IPS-NIHi11 (cell line): ENCODE data around the gene PEPD.
A peak's percentile ranks its signal among the peaks of the same experiment; 100 is the strongest.

Source experiments
- DNase-seq: peaks from one replicate; pipeline ENCODE4 v3.0.0; 2012; ENCODE audit warnings: mixed read lengths, low spot score

Gene PEPD

DNA sequence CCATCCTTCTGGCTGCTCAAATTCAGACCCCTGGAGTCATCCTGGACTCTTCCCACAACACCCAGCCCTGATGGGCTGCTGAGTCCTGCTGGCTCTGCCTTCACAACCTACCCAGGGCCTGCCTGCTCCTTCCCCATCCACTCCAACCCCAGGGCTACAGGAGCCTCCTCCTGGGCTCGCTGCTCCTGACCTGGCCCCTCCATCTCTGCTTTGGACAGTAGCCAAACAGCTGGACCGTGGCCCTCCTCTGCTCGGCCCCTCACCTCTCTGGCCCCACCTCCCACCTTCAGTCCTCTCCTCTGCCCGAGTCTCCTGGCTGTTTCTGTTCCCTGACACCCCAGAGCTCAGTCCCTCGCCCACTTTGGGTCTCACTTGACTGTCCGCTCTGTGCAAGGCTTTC is 81.3 kb downstream of the PEPD start:
- no peak for DNase-seq

DNA sequence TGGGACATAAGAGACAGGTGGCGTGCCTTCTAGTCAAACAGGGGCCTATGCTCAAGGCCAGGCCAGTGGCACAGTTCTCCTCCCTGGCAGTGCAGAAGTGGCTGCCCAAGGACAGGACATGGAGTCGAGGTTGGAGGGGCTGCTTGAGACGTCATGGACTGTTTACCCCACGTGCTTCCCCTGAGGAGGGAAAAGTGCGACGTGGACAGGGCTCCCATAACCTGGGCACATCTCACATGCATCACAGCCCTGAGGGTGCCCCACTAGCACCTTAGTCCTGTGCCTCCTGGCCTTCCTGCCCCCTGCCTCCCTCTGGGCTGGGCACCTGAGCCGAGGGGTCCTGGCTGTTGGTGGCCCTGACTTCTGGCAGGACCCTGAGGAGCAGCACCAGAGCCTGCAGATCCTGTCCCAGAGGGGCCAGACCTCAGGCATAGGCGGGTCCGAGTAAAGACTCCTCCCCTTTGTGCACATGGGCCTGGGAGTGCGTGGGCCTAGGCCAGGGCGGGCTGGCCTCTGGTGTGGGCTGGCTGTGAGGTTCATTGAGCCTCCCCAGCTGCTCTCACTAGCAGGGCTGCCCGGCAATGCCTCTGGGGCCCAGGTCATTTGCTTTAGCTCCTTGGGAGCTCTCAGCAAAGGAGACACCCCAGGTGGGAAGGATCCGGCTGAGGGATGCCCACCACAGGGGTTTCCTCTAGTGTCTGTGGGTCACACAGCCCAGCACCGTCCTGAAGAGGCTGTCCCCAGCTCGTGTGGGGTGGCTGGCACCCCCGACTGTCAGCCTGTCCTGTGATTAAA is 82.4 kb downstream of the PEPD start:
- DNase-seq: no peak

GRCh38 chr19:33437821-33438671 is 83.5 kb downstream of the PEPD start:
- DNase-seq: peak; percentile 47

DNA sequence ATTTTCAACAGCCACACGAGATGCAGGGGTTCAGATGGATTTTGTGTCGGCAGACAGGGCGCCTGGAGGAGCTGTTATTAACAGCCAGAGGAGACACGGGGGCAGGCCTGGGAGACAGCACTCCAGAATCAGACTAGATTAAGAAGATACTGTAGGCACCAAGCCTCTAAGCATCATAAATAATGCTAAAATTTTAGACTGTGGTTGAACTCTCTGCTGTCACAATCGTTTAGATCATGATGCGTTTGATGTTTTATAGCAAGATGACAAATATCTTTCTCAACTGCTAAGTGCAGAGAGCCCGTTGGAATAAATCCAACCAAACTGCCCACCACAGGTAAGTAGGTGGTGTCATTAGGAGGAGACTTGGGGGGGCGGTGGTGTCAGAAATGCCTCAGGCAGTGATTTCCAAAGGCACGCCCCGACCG is 84.2 kb downstream of the PEPD start:
- DNase-seq: no peak

- DNase-seq: no peak
Observed at GRCh38 chr19:33436360-33437345, 84.9 kb downstream of the PEPD start.

DNA sequence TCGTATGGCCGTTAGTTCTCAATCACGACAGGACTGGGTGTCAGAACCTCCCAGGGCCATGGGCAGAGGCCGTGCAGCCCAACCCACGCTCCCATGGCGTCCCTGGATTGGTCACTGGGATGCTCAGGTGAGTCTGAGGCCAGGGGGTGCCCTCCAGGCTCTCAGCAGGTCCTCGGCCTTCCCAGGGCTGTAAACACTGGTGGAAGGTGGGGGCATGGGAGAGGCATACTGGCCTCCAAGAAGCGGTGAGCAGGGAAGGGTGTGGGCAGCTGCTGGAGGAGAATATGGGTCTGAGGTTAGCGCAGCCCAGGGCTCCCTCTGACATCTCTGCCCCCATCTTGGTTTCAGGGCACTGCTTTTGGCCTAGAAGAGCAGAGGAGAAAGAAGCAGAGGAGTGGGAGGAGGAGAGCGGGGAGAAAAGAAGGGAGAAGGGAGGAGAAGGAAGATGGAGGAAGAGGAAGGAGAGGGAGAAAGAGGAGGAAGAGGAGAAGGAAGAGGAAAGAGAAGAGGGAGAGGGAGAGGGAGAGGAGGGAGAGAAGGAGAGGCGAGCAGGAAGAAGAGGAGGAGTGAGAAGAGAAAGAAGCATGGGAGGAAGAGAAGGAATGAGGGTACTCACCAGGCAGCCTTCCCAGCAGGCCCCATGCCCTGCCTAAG is 85.8 kb downstream of the PEPD start:
- DNase-seq: no peak

- no peak for DNase-seq
Observed at GRCh38 chr19:33434886-33435705, 86.5 kb downstream of the PEPD start.

DNA sequence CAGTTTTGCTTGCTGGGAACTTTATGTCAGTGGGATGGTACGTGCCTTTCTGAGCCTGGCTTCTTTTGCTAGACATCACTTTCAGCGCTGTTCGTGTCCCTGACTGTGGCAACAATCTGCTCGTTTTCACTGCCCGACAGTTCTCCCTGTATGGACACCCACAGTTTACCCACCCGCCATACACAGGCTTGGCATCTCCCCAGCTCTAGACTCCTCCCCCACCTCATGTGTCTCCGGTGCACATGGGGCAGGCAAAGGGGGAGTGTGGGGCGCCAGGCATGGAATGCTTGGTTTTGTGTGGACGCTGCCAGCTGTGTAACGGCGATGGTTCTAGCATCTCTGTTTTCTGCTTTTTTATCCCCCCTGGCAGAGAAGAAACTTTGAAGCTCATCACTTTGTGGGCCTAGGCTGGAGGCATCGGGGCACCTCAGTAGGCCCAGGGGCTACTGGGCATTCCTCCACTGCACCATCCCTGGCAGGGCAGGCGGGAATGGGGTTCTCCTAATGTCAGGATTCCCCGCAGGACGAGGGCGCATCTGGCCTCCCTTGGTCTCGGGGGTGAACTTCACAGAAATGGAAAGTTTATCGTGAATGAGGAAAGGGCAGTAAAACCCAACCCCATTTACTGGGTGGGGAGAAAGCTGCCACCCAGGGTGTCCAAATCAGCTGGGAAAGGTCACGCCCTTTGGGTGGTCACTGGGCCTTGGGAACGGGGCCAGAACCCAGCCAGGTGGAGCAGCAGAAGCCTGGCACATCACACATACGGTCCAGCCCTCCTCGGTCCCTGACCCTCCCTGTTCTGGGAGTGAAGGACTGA is 87.3 kb downstream of the PEPD start:
- DNase-seq: no peak

DNA sequence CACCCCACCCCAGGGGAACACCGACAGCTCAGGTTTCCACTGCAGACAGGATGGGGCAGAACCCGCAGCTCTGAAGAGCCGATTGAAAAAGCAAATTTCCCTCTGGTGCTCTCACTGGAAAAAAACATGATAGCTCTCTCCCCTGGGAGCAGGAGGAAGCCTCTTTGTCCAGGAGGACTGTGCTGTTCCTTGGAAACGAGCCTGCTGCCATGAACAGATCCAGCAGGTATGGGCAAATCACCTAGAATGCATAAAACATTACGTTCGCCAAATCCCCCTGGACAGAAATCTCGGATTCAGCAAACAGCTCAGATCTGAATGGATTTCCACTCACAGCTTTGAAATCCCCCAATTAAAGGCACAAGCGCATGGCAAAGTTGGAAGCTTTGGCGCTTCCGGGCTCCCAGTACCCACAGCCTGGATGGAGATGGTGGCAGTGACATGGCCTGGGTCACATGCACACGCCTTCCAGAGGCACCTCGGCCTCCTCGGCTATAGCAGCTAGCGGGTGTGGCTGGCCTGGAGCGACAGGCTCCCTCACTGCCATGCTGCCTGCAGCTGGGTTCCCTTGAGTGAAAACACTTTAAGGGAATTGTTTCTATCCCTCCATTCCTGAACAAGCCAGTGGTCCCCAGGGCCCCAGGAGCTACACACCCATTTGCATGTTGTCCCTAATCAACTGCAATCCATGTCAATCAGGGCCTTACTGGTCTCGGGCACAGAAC is 89.0 kb downstream of the PEPD start:
- DNase-seq: no peak

DNA sequence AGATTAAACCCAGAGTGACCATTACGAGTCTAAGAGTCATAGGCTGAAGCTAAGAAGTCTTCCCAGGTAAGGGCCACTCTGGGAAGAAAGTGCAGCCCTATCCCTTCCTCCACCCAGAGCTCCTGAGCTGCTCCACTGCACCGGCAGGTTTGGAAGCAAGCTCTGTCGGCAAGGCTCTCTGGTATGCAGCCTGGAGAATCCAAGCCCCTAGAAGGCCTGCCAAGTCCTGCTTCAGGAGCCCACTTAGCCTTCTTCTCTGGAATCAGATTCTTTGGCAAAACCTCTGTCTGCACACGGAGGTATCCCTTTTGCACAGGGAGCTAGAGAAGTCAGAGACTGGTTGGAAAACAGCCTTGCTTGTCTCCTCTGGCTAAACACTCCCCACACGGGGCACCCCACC is 89.6 kb downstream of the PEPD start:
- no peak for DNase-seq

DNA sequence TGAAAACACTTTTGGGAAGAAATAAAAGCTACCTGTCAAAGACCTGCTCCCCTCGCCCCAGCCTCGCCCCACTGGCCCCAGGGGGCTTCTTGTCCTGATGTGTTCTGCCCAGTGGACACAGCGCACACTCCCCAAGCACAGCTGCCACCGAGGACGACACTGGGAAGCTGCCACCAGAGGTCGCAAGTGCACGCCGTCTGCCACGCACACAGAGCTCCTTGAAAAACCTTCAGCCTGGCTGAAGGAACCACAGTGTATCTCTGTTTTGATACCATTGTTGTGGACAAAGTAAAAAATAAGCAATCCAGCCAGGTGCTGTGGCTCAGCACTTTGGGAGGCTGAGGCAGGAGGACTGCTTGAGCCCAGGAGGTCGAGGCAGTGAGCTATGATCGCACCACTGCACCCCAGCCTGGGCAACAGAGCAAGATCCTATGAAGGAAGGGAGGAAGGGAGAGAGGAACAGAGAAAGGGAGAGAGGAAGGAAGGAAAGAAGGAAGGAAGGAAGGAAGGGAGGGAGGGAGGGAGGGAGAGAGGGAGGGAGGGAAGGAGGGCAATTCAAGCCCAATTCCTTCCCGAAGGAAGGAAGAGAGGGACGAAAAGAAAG is 90.8 kb downstream of the PEPD start:
- peak; percentile 81 for DNase-seq

DNA sequence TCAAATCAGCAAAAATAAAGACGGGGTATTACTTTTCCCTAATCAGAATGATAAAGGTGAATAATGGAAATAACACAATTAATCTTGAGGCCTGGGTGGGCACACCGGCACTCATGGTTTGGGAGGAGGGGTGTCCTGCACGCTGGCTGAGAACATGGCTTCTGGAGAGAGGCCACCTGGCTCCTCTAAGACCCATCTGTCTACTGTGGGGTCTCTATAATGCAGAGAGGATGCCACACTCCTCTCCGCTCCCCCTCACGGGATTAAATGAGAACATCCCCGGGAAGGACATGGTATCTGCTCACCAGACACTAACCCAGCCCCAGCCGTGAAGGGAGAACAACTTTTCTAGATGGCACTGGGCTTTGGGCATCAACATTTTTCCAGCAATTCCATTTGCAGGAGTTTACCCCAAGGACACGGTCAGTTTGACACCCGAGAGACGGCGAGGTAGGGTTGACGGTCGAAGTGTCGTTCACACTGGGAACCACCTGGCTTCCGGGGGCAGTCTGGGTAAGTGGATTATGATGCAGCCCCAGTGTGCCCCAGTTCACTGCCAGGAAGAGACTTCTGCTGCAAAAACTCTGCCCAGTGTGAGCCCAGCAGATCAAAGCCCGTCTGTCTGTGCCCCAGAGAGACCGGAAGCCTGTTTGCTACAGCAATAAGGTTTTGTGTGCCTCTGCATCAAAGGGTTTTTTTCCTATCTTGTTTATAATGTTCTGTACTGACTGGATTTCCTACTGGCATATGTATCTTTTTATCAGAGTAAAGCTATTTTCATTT is 91.5 kb downstream of the PEPD start:
- DNase-seq: no peak

DNA sequence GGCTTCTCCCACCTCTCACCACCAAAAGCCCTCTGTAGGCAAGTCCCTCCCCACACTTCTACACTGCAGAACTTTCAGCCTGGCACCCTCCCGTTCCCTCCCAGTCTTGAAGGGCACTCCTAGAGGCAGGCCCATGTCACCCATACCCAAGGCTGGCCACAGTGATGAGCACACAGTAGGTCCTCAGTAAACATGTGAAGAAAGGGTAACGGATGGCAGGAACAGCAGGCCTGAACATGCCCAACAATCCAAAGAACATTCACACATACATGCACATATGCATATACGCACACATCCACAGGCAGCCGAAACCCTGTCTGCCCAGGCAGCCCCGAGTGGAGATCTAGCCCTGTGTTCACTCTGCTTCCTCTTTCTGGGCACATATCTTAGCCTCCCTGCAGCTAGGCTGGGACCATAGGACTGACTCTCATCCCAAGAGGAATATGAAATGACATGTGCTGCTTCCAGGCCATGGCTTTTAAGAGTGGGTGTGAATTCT is 92.9 kb downstream of the PEPD start:
- DNase-seq: no peak

- no peak for DNase-seq
Observed at GRCh38 chr19:33427801-33428626, 93.6 kb downstream of the PEPD start.

DNA sequence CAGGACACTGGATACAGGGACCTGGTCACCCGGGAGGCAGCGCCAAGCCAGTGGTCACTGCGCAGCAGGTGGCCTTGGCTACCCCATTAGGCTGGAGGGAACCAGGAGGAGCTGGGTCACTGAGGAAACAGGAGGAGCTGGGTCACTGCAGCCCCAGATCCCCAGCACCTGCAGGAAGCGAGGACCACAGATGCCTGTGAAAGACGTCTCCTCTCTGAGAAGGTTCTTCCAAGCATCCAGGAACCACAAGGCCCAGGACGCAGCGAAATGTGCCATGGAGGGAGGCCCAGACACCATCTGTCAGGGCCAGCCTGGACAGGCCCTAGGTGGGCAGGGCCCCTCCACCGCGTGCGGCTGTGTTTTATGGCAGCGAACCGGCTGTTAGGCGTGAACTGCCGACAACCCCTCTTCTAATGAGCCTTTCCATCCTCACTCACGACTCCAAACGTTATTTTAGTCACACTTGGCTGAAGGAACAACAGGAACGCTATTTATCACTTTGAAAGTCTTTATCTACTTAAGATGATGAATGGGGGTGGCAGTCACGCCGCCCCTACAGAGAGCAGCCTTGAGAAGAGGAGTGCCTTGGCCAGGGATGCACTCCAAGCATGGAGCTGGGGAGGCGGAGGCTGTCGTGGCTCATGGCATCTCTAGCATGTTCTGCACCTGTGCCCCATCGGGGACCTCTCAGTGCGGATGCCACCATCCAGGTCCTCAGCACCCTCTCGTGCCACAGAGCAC is 94.8 kb downstream of the PEPD start:
- no peak for DNase-seq

GRCh38 chr19:33424181-33424580 is 97.4 kb downstream of the PEPD start:
- DNase-seq: no peak
